ENCODE results near the gene PLK5.
"Not testable (repeated sequence)": the region's sequence is repeated elsewhere in the genome, so short reads cannot be mapped to it uniquely, and the experiment has no call there.

PLK5 gene

GRCh38 chr19:1523412-1524286 lies at the start of gene PLK5:
Gene PLK5 (plus strand): TSS chr19:1524077. CDS start chr19:1526997, 2,920 bp downstream.
- DNase-seq (ENCODE audit: low spot score), result no peak

GRCh38 chr19:1474765-1475351 lies 49.0 kb upstream of the PLK5 start:
- no peak for DNase-seq (ENCODE audit: low spot score)

- DNase-seq (ENCODE audit: low spot score), result no peak
Measured at GRCh38 chr19:1475751-1476437, 48.0 kb upstream of the PLK5 start.

- DNase-seq (ENCODE audit: low spot score), result not testable (repeated sequence)
Measured at GRCh38 chr19:1477056-1477455, 46.8 kb upstream of the PLK5 start.

GRCh38 chr19:1478934-1479707 lies 44.8 kb upstream of the PLK5 start, which contains the start of gene C19orf25:
Gene C19orf25 (minus strand): TSS chr19:1479215. CDS start chr19:1478903, 312 bp downstream.
- DNase-seq (ENCODE audit: low spot score), result peak; percentile 96

GRCh38 chr19:1481224-1481892 lies 42.5 kb upstream of the PLK5 start:
- no peak for DNase-seq (ENCODE audit: low spot score)

GRCh38 chr19:1481893-1482360 lies 42.0 kb upstream of the PLK5 start:
- DNase-seq (ENCODE audit: low spot score), result no peak

GRCh38 chr19:1482361-1483130 lies 41.3 kb upstream of the PLK5 start:
- no peak for DNase-seq (ENCODE audit: low spot score)

GRCh38 chr19:1483131-1483978 lies 40.5 kb upstream of the PLK5 start:
- no peak for DNase-seq (ENCODE audit: low spot score)

- DNase-seq (ENCODE audit: low spot score), result no peak
Measured at GRCh38 chr19:1483979-1484428, 39.9 kb upstream of the PLK5 start.

GRCh38 chr19:1486720-1487575 lies 36.9 kb upstream of the PLK5 start:
- no peak for DNase-seq (ENCODE audit: low spot score)

GRCh38 chr19:1487576-1488281 lies 36.1 kb upstream of the PLK5 start:
- no peak for DNase-seq (ENCODE audit: low spot score)

GRCh38 chr19:1488282-1488601 lies 35.6 kb upstream of the PLK5 start:
- no peak for DNase-seq (ENCODE audit: low spot score)

GRCh38 chr19:1489463-1490310 lies 34.2 kb upstream of the PLK5 start:
- no peak for DNase-seq (ENCODE audit: low spot score)

- peak; percentile 98 for DNase-seq (ENCODE audit: low spot score)
Measured at GRCh38 chr19:1490311-1491113, 33.4 kb upstream of the PLK5 start, which contains the start of gene PCSK4. Gene PCSK4 (minus strand): TSS chr19:1490350. CDS start chr19:1490346, 4 bp downstream.

Data from GM03348 (cell line).